ENCODE measurements around the gene PCDH9. TPM values are rescaled to one million over a fixed set of nuclear protein-coding genes. Genes with fewer than 3 reads are reported as not detected.

Gene PCDH9
- total and polyA plus RNA-seq, 8 donors = 2.0 to 11.6 (median 3.1) TPM

DNA sequence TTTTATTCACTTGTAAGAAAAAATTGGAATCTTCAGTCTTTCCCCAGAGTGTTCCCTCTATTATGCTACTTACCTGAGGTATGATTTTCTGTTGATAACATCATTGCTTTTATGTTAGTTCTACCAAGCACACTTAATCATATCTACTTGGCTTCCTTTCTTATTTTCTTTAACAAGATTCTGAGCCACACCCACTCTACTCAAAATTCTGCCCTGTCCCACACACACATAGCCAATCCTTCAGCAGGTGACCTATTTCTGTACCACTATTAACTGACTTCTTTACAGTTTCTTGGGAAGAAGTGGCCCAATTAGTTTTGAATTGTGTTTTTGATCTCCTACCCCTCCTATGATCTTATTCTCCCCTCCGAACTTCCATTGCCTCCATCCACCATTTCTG is 215.7 kb downstream of the PCDH9 start:
- H3K27me3 ChIP-seq = no peaks in the 10 kb centered on the region
- no peaks in the 10 kb centered on the region for H3K4me1 ChIP-seq
- H3K36me3 ChIP-seq = no peaks in the 10 kb centered on the region
- intact Hi-C loops (cut with DNase I) = no loop called here
- H3K4me3 ChIP-seq = no peak overlapping the region
- H3K9me3 ChIP-seq = peaks cover 0 to 2% of the 10 kb centered on the region in 2 donors
- TF ChIP-seq, protein P1, sequence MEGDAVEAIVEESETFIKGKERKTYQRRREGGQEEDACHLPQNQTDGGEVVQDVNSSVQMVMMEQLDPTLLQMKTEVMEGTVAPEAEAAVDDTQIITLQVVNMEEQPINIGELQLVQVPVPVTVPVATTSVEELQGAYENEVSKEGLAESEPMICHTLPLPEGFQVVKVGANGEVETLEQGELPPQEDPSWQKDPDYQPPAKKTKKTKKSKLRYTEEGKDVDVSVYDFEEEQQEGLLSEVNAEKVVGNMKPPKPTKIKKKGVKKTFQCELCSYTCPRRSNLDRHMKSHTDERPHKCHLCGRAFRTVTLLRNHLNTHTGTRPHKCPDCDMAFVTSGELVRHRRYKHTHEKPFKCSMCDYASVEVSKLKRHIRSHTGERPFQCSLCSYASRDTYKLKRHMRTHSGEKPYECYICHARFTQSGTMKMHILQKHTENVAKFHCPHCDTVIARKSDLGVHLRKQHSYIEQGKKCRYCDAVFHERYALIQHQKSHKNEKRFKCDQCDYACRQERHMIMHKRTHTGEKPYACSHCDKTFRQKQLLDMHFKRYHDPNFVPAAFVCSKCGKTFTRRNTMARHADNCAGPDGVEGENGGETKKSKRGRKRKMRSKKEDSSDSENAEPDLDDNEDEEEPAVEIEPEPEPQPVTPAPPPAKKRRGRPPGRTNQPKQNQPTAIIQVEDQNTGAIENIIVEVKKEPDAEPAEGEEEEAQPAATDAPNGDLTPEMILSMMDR (IDR thresholded peaks at IDR 0.05) = no peak
- H3K27ac ChIP-seq = no peak overlapping the region
- peak; percentile 68 for ATAC-seq
- DNase-seq = no peak

DNA sequence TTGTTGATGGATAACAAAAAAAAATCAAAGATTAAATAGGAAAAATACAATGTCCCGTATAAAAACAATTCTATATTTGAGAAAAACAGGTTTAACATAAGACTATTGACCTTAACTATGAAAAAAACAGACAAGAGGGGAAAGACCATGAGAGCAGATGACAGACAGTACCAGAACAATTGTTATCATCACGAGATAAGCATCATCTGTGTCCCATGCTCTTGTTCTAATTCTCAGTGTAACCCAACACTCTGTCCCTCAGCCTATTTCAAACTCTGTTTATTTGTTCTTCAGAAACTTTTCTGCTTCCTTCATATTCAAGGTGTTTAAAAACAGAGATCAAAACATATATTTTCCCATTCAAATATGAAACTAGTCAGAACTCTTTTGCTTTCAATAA is 216.4 kb downstream of the PCDH9 start:
- no peak for DNase-seq
- TF ChIP-seq, protein P1 (IDR thresholded peaks at IDR 0.05) = no peak
- H3K4me1 ChIP-seq = no peaks in the 10 kb centered on the region
- H3K27ac ChIP-seq = no peak overlapping the region
- no peak overlapping the region for H3K4me3 ChIP-seq
- H3K9me3 ChIP-seq = no peaks in the 10 kb centered on the region
- intact Hi-C loops (cut with DNase I) = no loop called here
- H3K27me3 ChIP-seq = no peaks in the 10 kb centered on the region
- no peak for ATAC-seq
- no peaks in the 10 kb centered on the region for H3K36me3 ChIP-seq

DNA sequence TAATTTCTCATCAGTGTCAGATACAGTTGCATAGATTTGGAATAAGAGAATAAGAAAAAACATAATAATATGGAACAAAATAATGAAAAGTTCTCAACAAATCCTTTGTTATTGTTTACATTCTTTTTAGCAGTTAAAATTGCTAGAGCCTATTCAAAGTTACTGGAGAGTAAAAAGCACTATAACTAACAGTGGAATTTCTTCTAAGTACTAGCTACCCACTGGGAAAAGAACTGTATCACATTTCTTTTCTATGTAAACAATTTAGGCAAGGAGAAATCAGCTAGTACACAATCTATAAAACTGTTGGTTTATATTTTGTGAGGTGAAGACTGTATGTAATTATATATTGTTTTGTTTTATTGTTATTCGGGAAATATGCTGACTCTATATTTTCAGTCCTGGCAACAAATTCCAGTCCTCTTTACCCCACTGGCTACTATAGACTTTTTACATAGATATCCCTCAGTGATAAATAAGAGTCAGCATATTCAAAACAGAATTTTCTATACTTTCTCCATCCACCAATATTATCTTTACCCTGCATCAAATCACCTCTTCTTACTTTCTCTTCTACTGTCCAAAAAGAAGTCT is 222.0 kb downstream of the PCDH9 start:
- H3K9me3 ChIP-seq = no peaks in the 10 kb centered on the region
- no peaks in the 10 kb centered on the region for H3K36me3 ChIP-seq
- DNase-seq = no peak
- no peaks in the 10 kb centered on the region for H3K4me1 ChIP-seq
- TF ChIP-seq, protein P1 (IDR thresholded peaks at IDR 0.05) = no peak
- H3K27ac ChIP-seq = no peak overlapping the region
- intact Hi-C loops (cut with DNase I) = no loop called here
- H3K4me3 ChIP-seq = no peak overlapping the region
- no peaks in the 10 kb centered on the region for H3K27me3 ChIP-seq
- no peak for ATAC-seq

DNA sequence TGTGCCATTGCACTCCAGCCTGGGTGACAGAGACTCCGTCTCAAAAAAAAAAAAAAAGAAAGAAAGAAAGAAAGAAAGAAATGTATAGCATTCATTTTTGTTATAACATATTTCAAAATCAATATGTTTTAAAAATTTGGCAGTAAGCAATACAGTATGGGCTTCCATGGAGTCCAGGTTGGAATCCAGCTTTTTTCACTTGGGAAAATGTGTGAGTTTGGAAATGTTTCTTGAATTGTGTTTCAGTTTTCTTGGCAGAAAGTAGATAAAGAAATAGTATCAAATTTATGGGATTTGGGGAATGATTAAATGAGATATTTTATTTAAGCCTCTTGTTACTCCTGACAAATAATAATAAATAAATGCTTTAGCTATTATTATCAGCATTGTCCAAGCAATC is 225.6 kb downstream of the PCDH9 start:
- intact Hi-C loops (cut with DNase I) = no loop called here
- H3K27me3 ChIP-seq = no peaks in the 10 kb centered on the region
- no peaks in the 10 kb centered on the region for H3K4me1 ChIP-seq
- DNase-seq (no peak), ATAC-seq (no peak)
- no peaks in the 10 kb centered on the region for H3K36me3 ChIP-seq
- no peak overlapping the region for H3K4me3 ChIP-seq
- TF ChIP-seq, protein P1 (IDR thresholded peaks at IDR 0.05) = no peak
- H3K27ac ChIP-seq = no peak overlapping the region
- H3K9me3 ChIP-seq = no peaks in the 10 kb centered on the region

DNA sequence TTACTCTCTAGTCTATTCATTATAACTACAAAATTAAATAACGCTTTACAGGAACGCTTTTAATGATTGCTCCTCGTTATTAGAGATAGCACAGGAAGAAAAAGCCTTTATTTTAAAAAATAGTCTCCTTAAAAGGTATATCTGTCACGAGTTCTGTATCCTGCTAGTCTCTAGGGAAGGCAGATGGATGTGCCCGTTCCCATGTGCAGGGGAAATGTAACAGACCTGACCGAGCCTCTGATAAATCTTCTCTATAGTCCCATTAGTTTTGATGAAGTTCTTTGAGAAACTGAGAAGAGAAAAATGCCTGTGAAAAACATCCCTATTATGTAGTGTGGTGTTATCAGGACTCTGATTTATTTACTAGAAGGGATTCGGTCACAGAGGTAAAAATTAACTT is 226.4 kb downstream of the PCDH9 start:
- intact Hi-C loops (cut with DNase I) = no loop called here
- no peak overlapping the region for H3K4me3 ChIP-seq
- H3K36me3 ChIP-seq = no peaks in the 10 kb centered on the region
- TF ChIP-seq, protein P1 (IDR thresholded peaks at IDR 0.05) = no peak
- no peaks in the 10 kb centered on the region for H3K27me3 ChIP-seq
- H3K9me3 ChIP-seq = no peaks in the 10 kb centered on the region
- DNase-seq (no peak), ATAC-seq (no peak)
- H3K27ac ChIP-seq = no peak overlapping the region
- no peaks in the 10 kb centered on the region for H3K4me1 ChIP-seq

All from left lung (tissue), 10 donors.